ENCODE measurements around the gene LCLAT1. TPM values are rescaled to one million over a fixed set of nuclear protein-coding genes. Genes with fewer than 3 reads are reported as not detected.

Gene LCLAT1
- total RNA-seq, 4 donors from 2014 or later, result 25.3 to 55.4 (median 43.1) TPM

DNA sequence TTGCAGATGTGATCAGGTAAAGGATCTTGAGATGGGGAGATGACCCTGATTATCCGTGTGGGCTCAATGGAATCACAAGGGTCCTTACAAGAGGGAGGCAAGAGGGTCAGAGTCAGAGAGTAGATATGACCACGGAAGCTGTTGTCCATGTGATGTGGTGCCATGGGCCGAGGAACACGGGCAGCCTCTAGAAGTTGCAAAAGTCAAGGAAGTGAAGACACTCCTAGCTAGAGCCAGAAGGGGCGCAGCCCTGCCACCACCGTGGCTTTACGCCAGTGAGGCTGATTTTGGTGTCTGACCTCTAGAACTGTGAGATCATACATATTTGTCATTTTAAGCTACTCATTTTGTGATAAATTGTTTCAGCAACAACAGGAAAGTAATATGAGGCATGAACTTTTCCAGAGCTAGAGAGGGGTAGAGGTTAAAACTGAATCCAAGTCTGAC is 245.8 kb downstream of the LCLAT1 start:
- no peaks in the 10 kb centered on the region for H3K27me3 ChIP-seq
- no peaks in the 10 kb centered on the region for H3K36me3 ChIP-seq
- no peak for ATAC-seq
- TF ChIP-seq EP300 (IDR thresholded peaks at IDR 0.05), result no peak
- no peak for TF ChIP-seq POLR2AphosphoS5 (IDR thresholded peaks at IDR 0.05)
- no peak for TF ChIP-seq POLR2A (IDR thresholded peaks at IDR 0.05)
- TF ChIP-seq, protein P1, sequence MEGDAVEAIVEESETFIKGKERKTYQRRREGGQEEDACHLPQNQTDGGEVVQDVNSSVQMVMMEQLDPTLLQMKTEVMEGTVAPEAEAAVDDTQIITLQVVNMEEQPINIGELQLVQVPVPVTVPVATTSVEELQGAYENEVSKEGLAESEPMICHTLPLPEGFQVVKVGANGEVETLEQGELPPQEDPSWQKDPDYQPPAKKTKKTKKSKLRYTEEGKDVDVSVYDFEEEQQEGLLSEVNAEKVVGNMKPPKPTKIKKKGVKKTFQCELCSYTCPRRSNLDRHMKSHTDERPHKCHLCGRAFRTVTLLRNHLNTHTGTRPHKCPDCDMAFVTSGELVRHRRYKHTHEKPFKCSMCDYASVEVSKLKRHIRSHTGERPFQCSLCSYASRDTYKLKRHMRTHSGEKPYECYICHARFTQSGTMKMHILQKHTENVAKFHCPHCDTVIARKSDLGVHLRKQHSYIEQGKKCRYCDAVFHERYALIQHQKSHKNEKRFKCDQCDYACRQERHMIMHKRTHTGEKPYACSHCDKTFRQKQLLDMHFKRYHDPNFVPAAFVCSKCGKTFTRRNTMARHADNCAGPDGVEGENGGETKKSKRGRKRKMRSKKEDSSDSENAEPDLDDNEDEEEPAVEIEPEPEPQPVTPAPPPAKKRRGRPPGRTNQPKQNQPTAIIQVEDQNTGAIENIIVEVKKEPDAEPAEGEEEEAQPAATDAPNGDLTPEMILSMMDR (IDR thresholded peaks at IDR 0.05), result no peak
- no peak overlapping the region for H3K4me3 ChIP-seq
- no peaks in the 10 kb centered on the region for H3K9me3 ChIP-seq
- peak overlapping the region in 3 of 4 donors; percentile 88 to 93 (median 89) for H3K27ac ChIP-seq
- 86 to 90% methylated on average over 6 to 7 of the region's 7 CpGs for WGBS, 2 donors (ENCODE audit: low coverage in 1 of 2)
- peaks cover 6 to 69% (median 29%) of the 10 kb centered on the region in 3 donors for H3K4me1 ChIP-seq

Small RNAs within 50 kb of the gene (small RNA-seq; reads per million reads assigned to genes)
- gene AC073255.1, result 0 reads per million in 4 donors

Other genes starting within 250 kb of the LCLAT1 start
- 100 to 1,000 TPM in 3 of 4 donors, 10 to 100 TPM in 1; 62.3 to 509 (median 348) TPM for gene LBH, start 215.7 kb upstream of the LCLAT1 start, total RNA-seq